Lower leg skin (tissue), 3 donors: Measurements from ENCODE around the gene SSC4D.

Experiments
- POLR2A ChIP-seq, 2 donors: fragments of 450-650 bp; IDR thresholded peaks; one replicate each; pipeline ENCODE4 v1.6.1; 2016 to 2017; ENCODE audit warnings: antibody characterized with exemption in 2 of 2, mild to moderate bottlenecking in 1 of 2, moderate library complexity in 1 of 2
- TF ChIP-seq, protein P1 (sequence below), 3 donors: fragments of 450-650 bp; IDR thresholded peaks; one replicate each; pipeline ENCODE4 v1.5.1; 2016; ENCODE audit warnings: antibody characterized with exemption in 3 of 3, mild to moderate bottlenecking in 3 of 3, moderate library complexity in 2 of 3

DNA sequence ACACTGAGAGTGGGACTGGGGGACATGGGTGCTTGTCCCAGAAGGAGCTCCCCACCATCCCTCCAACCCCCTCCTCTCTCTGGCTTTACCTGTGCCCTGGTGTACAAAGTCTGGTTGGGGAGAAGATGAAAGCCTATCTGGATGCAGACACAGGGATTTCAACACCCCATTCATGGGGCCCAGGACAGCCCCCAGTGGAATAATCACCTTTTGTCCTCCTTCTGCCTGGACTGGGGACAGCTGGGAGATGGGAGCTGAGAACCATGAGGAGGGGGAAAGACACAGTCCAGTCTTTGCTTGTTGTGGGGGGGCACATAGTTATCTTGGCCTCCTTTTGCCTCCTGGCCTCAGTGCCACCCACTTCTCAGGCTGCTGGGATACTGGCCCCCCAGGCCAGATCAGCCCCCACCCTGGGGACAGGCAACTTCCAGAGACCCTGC is 1.4 kb downstream of the SSC4D start:
- TF ChIP-seq, protein P1, sequence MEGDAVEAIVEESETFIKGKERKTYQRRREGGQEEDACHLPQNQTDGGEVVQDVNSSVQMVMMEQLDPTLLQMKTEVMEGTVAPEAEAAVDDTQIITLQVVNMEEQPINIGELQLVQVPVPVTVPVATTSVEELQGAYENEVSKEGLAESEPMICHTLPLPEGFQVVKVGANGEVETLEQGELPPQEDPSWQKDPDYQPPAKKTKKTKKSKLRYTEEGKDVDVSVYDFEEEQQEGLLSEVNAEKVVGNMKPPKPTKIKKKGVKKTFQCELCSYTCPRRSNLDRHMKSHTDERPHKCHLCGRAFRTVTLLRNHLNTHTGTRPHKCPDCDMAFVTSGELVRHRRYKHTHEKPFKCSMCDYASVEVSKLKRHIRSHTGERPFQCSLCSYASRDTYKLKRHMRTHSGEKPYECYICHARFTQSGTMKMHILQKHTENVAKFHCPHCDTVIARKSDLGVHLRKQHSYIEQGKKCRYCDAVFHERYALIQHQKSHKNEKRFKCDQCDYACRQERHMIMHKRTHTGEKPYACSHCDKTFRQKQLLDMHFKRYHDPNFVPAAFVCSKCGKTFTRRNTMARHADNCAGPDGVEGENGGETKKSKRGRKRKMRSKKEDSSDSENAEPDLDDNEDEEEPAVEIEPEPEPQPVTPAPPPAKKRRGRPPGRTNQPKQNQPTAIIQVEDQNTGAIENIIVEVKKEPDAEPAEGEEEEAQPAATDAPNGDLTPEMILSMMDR (IDR thresholded peaks at IDR 0.05): no peak
- TF ChIP-seq POLR2A (IDR thresholded peaks at IDR 0.05): no peak
